Measurements from ENCODE around the gene CAMP. TPM values are rescaled to one million over a fixed set of nuclear protein-coding genes. Genes with fewer than 3 reads are reported as not detected.

Gene CAMP
- total RNA-seq, 1 experiment from 2014 or later = not detected

DNA sequence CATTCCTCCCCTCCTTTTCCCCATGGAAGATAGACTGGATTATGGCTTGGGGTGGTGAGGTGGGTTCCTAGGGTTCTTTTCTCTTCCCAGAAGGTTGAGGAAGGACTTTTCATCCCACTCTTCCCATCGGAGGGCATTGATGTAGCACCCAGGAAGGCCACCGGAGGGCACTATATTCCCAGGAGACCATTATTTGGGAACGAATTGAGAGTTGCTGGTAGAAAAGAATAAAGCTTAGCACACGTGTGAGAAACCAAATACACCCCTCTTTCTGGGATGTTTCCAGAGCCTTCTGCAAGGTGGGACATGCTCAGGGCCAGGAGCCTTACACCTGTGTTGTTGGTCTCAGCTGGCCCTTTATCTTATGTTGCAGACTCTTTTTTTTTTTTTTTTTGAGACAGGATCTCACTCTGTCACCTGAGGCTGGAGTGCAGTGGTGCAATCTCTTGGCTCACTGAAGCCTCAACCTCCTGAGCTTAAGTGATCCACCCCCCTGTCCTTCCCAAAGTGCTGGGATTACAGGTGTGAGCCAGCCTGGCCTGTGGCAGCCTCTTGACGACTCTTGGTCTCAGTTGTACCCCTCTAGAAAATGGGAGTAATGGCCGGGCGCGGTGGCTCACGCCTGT lies 28.7 kb upstream of the CAMP start:
- peak; percentile 72 for DNase-seq (ENCODE audit: low spot score)
- Histone ChIP-seq H3K27ac (ENCODE audit: low read depth, low read length, poor library complexity, severe bottlenecking) (no peak overlapping the region), H3K4me1 (ENCODE audit: insufficient read depth, low read length, poor library complexity, severe bottlenecking) (no peaks in the 10 kb centered on the region), H3K36me3 (ENCODE audit: insufficient read depth, low read length, poor library complexity, severe bottlenecking) (no peaks in the 10 kb centered on the region), H3K4me3 (ENCODE audit: low read depth, low read length, poor library complexity, severe bottlenecking) (no peak overlapping the region), H3K27me3 (replicated peaks; ENCODE audit: insufficient read depth, low read depth, low read length, poor library complexity) (no peaks in the 10 kb centered on the region), H3K9me3 (ENCODE audit: low read depth, low read length, poor library complexity, severe bottlenecking) (no peaks in the 10 kb centered on the region)
- no peak for TF ChIP-seq EZH2 (IDR thresholded peaks at IDR 0.05; ENCODE audit: borderline replicate concordance, low read depth, low read length, poor library complexity, severe bottlenecking)
- TF ChIP-seq, protein P1, sequence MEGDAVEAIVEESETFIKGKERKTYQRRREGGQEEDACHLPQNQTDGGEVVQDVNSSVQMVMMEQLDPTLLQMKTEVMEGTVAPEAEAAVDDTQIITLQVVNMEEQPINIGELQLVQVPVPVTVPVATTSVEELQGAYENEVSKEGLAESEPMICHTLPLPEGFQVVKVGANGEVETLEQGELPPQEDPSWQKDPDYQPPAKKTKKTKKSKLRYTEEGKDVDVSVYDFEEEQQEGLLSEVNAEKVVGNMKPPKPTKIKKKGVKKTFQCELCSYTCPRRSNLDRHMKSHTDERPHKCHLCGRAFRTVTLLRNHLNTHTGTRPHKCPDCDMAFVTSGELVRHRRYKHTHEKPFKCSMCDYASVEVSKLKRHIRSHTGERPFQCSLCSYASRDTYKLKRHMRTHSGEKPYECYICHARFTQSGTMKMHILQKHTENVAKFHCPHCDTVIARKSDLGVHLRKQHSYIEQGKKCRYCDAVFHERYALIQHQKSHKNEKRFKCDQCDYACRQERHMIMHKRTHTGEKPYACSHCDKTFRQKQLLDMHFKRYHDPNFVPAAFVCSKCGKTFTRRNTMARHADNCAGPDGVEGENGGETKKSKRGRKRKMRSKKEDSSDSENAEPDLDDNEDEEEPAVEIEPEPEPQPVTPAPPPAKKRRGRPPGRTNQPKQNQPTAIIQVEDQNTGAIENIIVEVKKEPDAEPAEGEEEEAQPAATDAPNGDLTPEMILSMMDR (conservative IDR thresholded peaks at IDR 0.05; ENCODE audit: low read depth, low read length) = peak; percentile 72
- intact Hi-C loops (cut with micrococcal nuclease; ENCODE audit: unreplicated experiment) = no loop called here
- ChIA-PET POLR2A (ENCODE audit: low non-redundant PET) (interaction anchor here (0.6 kb wide), 1 partner anchor 689 kb away, joined by 3 read pairs; no protein-coding TSS in a partner anchor), CTCF (interaction anchor here (0.6 to 1.8 kb wide), 4 partner anchors 67 to 241 kb away, joined by 3 to 16 read pairs (median 6); no protein-coding TSS in a partner anchor)
- no TSS peak for BruUV-seq (replicated peaks)

DNA sequence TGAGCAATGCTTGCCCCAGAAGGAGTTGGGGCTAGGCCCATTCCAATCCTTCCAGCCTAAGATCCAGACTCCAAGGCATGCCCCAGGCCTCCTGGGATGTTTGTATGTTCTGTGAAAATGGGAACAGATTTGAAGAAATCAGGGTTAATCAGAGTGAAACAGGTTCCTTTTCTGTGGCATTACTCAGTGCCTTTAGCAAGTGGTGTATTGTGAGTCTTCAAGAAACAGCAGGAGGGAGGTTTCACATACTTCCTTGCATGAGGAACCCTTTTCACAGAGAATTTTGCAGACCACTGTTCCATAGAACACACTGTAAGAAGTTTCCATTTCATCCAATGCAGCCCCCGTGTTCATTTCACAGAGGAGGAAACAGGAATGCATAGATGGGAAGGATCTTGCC lies 26.7 kb upstream of the CAMP start:
- Histone ChIP-seq H3K27ac (ENCODE audit: low read depth, low read length, poor library complexity, severe bottlenecking) (no peak overlapping the region), H3K9me3 (ENCODE audit: low read depth, low read length, poor library complexity, severe bottlenecking) (no peaks in the 10 kb centered on the region), H3K4me1 (ENCODE audit: insufficient read depth, low read length, poor library complexity, severe bottlenecking) (no peaks in the 10 kb centered on the region), H3K36me3 (ENCODE audit: insufficient read depth, low read length, poor library complexity, severe bottlenecking) (no peaks in the 10 kb centered on the region), H3K27me3 (replicated peaks; ENCODE audit: insufficient read depth, low read depth, low read length, poor library complexity) (no peaks in the 10 kb centered on the region), H3K4me3 (ENCODE audit: low read depth, low read length, poor library complexity, severe bottlenecking) (no peak overlapping the region)
- intact Hi-C loops (cut with micrococcal nuclease; ENCODE audit: unreplicated experiment) = no loop called here
- no TSS peak for BruUV-seq (replicated peaks)
- TF ChIP-seq, protein P1 (conservative IDR thresholded peaks at IDR 0.05; ENCODE audit: low read depth, low read length) = no peak
- TF ChIP-seq EZH2 (IDR thresholded peaks at IDR 0.05; ENCODE audit: borderline replicate concordance, low read depth, low read length, poor library complexity, severe bottlenecking) = no peak
- no peak for DNase-seq (ENCODE audit: low spot score)
- ChIA-PET POLR2A (ENCODE audit: low non-redundant PET) (no interaction called here), CTCF (no interaction called here)

DNA sequence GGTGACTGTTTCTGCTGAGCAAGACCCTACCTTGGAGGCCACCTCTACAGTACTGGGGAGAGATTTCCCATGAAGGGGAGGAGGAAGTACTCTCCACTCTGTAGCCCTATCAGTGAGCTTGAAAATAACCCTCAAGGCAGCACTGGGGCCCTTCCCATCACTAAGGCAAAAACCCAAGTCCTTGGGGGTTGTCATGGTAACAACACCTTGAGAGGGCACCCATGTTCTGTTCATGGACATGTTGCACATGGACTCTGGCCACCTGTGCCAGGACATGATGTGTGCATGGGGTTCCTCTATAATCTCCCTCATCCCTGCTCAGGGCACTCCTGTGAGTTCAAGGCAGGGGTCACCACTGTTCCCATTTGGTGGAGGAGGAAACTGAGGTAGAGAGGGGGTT lies 24.2 kb upstream of the CAMP start:
- POLR2A ChIA-PET (ENCODE audit: low non-redundant PET) = no interaction called here
- H3K36me3 ChIP-seq (ENCODE audit: insufficient read depth, low read length, poor library complexity, severe bottlenecking) = no peaks in the 10 kb centered on the region
- no TSS peak for BruUV-seq (replicated peaks)
- H3K9me3 ChIP-seq (ENCODE audit: low read depth, low read length, poor library complexity, severe bottlenecking) = no peaks in the 10 kb centered on the region
- H3K27ac ChIP-seq (ENCODE audit: low read depth, low read length, poor library complexity, severe bottlenecking) = no peak overlapping the region
- TF ChIP-seq, protein P1 (conservative IDR thresholded peaks at IDR 0.05; ENCODE audit: low read depth, low read length) = no peak
- no peak for TF ChIP-seq EZH2 (IDR thresholded peaks at IDR 0.05; ENCODE audit: borderline replicate concordance, low read depth, low read length, poor library complexity, severe bottlenecking)
- no peak for DNase-seq (ENCODE audit: low spot score)
- intact Hi-C loops (cut with micrococcal nuclease; ENCODE audit: unreplicated experiment) = no loop called here
- H3K4me3 ChIP-seq (ENCODE audit: low read depth, low read length, poor library complexity, severe bottlenecking) = no peak overlapping the region
- no peaks in the 10 kb centered on the region for H3K27me3 ChIP-seq (replicated peaks; ENCODE audit: insufficient read depth, low read depth, low read length, poor library complexity)
- CTCF ChIA-PET = no interaction called here
- H3K4me1 ChIP-seq (ENCODE audit: insufficient read depth, low read length, poor library complexity, severe bottlenecking) = no peaks in the 10 kb centered on the region
